KOPT-K1 (cell line): ENCODE results near the gene CSF3.

Experiments used
- H3K27ac ChIP-seq: fragments of 200-600 bp; sonication (generic); 2 replicates; pipeline ENCODE4 v1.5.1; 2016; ENCODE audit warnings: antibody characterized with exemption, mild to moderate bottlenecking, low read depth, low read length; ENCODE audit not compliant: poor library complexity, severe bottlenecking
- H3K36me3 ChIP-seq: fragments of 200-600 bp; sonication (generic); 2 replicates; pipeline ENCODE4 v1.5.1; 2017; ENCODE audit warnings: antibody characterized with exemption, mild to moderate bottlenecking, low read length, moderate library complexity; ENCODE audit not compliant: insufficient read depth
- H3K9me3 ChIP-seq: fragments of 200-600 bp; sonication (generic); 2 replicates; pipeline ENCODE4 v1.5.1; 2017; ENCODE audit warnings: antibody characterized with exemption, low read length, mild to moderate bottlenecking; ENCODE audit not compliant: insufficient read depth, poor library complexity, severe bottlenecking

The CSF3 gene

DNA sequence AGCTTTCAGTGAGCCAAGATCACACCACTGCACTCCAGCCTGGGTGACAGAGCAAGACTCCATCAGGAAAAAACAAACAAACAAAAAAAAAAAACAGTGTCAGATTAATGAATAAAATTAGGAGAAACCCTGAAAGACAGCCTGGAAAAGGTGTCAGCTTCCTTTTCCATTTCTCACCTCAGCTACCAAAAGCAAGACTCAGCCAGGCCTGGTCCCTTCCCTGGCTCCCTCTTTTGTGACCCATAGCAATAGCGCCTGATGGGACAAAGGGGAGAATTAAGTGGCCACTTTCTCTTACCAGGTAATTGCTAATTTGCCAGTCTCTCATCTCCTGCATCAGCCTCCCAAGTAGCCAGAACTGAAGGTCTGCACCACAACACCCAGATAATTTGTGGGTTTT, 43.6 kb downstream of the CSF3 start:
- no peak overlapping the region for H3K27ac ChIP-seq
- no peaks in the 10 kb centered on the region for H3K36me3 ChIP-seq
- H3K9me3 ChIP-seq: no peaks in the 10 kb centered on the region

- no peak overlapping the region for H3K27ac ChIP-seq
- H3K36me3 ChIP-seq: no peaks in the 10 kb centered on the region
- no peaks in the 10 kb centered on the region for H3K9me3 ChIP-seq
These were observed 44.7 kb downstream of the CSF3 start for GRCh38 chr17:40059729-40060475.

DNA sequence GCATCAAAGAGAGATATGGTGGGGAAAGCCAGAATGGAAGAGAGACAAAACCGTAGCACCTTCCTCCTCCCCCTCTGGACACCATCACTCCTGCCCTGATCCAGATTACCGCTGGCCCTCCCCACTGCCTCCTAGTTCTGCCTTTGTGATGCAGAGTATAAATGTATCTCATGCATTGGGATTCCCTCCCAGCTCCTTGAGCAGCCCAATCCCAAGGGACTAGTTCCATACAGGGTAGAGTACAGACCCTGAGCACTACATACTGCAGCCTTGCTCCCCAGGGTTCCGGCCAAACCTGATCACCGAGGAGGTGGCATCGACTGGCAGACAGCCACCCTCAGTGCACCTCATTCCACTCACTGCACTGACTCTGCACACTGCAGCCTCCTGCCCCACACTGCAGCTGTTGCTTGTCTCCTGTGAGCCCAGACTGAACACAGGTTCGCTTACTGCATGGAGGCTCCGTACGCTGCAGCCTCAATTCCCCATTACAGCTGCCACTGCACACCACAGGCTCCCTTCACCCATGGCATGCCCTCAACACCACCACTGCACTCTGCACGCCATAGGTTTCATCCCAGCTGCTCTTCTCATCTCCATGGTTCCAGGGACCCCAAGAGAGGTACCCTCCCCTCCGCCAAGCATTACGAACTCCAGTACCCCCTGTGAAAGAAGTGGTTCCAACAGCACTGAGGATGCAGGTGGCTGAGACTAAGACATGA, 45.8 kb downstream of the CSF3 start:
- Histone ChIP-seq H3K9me3 (no peaks in the 10 kb centered on the region), H3K36me3 (no peaks in the 10 kb centered on the region), H3K27ac (no peak overlapping the region)

GRCh38 chr17:40061609-40062038, 46.4 kb downstream of the CSF3 start:
- Histone ChIP-seq H3K9me3 (no peaks in the 10 kb centered on the region), H3K27ac (no peak overlapping the region), H3K36me3 (no peaks in the 10 kb centered on the region)

DNA sequence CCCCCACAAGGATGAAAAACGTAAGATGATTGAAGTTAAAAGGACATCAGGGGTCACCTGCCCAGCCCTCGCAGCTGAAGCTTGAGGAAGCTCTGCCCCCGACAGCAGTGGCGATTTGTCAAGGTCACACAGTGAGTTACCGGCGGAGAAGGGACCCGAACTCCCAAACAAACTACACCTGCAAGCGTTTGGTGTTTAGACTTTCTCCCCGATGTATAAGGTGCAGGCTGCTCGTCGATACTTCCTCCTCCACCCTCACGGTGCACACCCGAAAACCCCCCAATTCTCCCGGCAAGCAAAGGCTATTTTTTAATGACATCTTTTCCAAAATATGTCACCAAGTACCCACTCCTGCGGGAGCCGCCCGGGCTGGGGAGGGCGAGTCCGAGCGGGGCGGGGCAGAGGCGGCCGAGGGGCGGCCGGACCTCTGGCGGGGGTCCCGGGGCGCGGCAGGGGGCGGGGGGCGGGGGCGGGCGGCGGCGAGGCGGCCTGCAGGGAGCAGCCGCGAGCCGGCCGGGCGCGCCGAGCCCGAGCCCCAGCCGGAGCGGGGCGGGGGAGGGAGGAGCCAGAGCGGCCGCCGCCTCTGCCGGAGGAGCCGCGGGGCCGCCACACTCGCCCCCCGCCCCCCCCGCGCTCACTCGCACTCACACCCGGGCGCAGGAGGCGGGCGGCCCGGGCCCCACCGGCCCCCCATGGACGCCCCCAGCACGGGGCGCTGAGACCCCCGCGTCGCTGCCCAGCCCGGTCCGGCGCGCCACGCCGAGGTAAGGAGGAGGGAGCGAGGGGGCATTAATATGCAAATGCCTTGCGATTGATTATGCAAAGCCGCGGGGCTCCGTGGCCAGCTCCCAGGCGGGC, 47.3 kb downstream of the CSF3 start, which contains the start of gene THRA:
Gene THRA, plus strand, starts transcription at position 637 of the 858 bp plus-strand sequence. CDS start 11,524 bp downstream, outside the sequence.
- H3K36me3 ChIP-seq: no peaks in the 10 kb centered on the region
- H3K9me3 ChIP-seq: no peaks in the 10 kb centered on the region
- peak within 1 kb of the TSS; percentile 75 for H3K27ac ChIP-seq

- peak overlapping the region; percentile 75 for H3K27ac ChIP-seq
- H3K9me3 ChIP-seq: no peaks in the 10 kb centered on the region
- H3K36me3 ChIP-seq: no peaks in the 10 kb centered on the region
These were observed 48.0 kb downstream of the CSF3 start for GRCh38 chr17:40063187-40063771.

DNA sequence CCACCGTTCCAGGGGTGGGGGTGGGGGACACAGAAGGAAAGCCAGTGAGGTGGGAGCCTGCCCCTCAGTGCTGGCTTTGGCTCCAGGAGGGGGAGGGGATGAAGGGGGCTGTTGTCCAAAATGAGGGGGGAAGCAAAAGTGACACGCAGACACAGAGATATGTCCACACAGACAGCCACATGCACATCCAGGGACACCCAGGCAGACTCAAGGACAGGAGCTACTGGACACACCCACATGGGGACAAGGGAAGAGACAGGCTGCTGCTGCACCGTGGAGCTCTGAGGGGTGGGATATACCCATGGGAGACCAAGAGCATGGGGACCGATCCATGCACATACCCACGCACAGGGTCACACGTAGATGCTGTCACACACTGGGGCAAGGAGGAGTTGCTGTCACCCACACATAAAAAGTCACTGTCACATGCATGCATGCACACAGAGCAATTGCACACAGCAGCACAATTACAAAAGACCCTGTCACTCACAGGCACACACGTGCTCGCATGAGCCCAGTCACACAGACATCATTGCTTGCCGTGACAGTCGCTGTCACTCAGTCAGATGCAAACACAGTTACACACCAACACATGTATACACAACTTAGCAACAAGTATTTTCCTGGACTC, 48.8 kb downstream of the CSF3 start:
- Histone ChIP-seq H3K9me3 (no peaks in the 10 kb centered on the region), H3K27ac (peak overlapping the region; percentile 75), H3K36me3 (no peaks in the 10 kb centered on the region)

DNA sequence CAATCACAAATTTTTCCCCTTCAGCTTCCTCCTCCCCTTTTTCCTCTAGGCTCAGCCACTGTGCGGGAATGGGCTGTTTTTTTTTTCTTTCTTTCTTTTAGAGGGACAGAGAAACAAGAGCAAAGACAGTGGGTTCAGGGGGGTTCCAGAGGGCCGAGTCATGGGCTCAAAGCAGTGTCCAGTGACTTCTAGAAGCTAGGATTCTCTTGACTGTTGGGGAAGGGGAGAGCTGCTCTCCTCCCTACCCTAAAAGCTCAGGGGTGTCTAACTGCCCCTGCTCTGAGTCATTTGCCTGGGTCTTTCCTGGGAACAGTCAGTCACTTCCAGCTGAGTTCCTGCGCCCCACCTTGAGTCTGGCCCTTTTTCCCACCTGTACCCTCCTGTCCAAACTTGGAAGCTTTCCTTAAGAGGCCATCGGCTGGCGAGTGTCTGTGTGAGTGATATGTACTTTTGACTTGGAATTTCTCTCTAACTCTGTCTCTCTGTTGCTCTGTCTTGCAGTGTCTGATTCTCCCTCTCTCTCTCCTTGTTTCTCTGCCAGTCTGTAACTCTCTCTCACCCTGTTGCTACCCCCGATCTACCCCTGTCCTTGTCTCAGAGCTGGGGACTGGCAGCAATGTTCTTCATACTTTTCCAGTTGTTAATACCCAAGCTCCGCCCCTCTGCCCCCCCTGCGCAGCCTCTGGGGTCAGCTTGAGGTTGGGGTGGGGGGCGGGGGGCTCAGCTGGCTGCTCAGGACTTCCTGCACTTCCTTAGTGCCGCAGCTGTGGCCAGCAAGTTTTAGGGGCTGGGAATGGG, 49.9 kb downstream of the CSF3 start:
- Histone ChIP-seq H3K9me3 (no peaks in the 10 kb centered on the region), H3K36me3 (no peaks in the 10 kb centered on the region), H3K27ac (no peak overlapping the region)

DNA sequence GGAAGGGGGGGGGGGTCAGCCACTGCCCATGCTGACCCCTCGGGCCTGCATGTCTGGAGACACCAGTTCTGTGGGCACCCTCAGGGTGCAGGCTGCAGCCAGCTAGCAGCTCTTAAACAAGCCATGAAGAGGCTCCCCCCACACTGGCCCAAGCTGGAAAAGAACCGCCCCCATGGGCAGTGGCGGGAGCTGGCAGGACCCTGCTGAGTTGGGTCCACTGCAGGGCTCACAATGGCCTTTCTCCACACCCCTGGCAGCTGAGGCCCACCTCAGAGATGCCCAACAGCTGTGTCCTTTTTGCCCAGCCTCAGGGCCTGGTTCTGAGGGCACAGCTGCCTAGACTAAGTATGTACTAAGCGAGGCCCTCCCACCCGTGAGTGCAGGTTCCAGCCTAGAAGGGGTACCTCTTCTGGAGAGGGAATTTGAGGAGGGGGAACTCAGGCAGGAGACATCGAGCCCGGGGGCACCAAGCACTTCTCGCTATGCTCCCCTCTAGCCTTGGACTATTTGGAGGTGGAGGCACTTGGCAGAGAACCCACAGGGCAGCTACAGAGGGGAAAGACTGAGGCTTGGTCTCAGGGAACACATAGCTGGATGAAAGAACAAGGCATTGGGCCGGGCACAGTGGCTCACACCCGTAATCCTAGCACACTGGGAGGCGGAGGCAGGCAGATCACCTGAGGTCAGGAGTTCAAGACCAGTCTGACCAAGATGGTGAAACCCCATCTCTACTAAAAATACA, 50.7 kb downstream of the CSF3 start:
- Histone ChIP-seq H3K27ac (no peak overlapping the region), H3K36me3 (no peaks in the 10 kb centered on the region), H3K9me3 (no peaks in the 10 kb centered on the region)
